ENCODE data around the gene SGIP1. TPM values are rescaled to one million over a fixed set of nuclear protein-coding genes. Genes with fewer than 3 reads are reported as not detected.
A peak's percentile ranks its signal among the peaks of the same experiment; 100 is the strongest.

The SGIP1 gene
- total RNA-seq, 2 experiments from 2014 or later = not detected

- ATAC-seq (no peak), DNase-seq (no peak)
- Mint-ChIP-seq H3K4me1 (peaks cover 9% of the 10 kb centered on the region), H3K9me3 (ENCODE audit: low read depth) (no peaks in the 10 kb centered on the region), H3K4me3 (no peak overlapping the region), H3K27ac (no peak overlapping the region), H3K27me3 (peaks cover 66% of the 10 kb centered on the region), H3K36me3 (no peaks in the 10 kb centered on the region)
- CTCF ChIA-PET = no interaction called here
Measured at GRCh38 chr1:66532214-66532613, 1.7 kb upstream of the SGIP1 start.

GRCh38 chr1:66532798-66533783 is 862 bp upstream of the SGIP1 start:
- H3K27me3 Mint-ChIP-seq = peaks cover 66% of the 10 kb centered on the region
- no peak overlapping the region for H3K27ac Mint-ChIP-seq
- no peak for DNase-seq
- CTCF ChIA-PET = no interaction called here
- ATAC-seq = no peak
- no peaks in the 10 kb centered on the region for H3K9me3 Mint-ChIP-seq (ENCODE audit: low read depth)
- peaks cover 9% of the 10 kb centered on the region for H3K4me1 Mint-ChIP-seq
- peak overlapping the region; percentile 49 for H3K4me3 Mint-ChIP-seq
- no peaks in the 10 kb centered on the region for H3K36me3 Mint-ChIP-seq

- peaks cover 70% of the 10 kb centered on the region for H3K27me3 Mint-ChIP-seq
- CTCF ChIA-PET = no interaction called here
- H3K36me3 Mint-ChIP-seq = no peaks in the 10 kb centered on the region
Measured at GRCh38 chr1:66535061-66535460, 1.1 kb downstream of the SGIP1 start.

GRCh38 chr1:66535853-66536252 is 1.9 kb downstream of the SGIP1 start:
- CTCF ChIA-PET = no interaction called here
- no peak overlapping the region for H3K27ac Mint-ChIP-seq
- no peak for DNase-seq
- H3K27me3 Mint-ChIP-seq = peaks cover 73% of the 10 kb centered on the region
- H3K4me3 Mint-ChIP-seq = no peak overlapping the region
- H3K9me3 Mint-ChIP-seq (ENCODE audit: low read depth) = no peaks in the 10 kb centered on the region
- peaks cover 9% of the 10 kb centered on the region for H3K4me1 Mint-ChIP-seq
- H3K36me3 Mint-ChIP-seq = no peaks in the 10 kb centered on the region
- no peak for ATAC-seq

More at GRCh38 chr1:66535061-66535460, 1.1 kb downstream of the SGIP1 start:
- no peak for DNase-seq
- no peak overlapping the region for H3K27ac Mint-ChIP-seq
- H3K4me1 Mint-ChIP-seq = peaks cover 9% of the 10 kb centered on the region
- no peaks in the 10 kb centered on the region for H3K9me3 Mint-ChIP-seq (ENCODE audit: low read depth)
- no peak for ATAC-seq
- no peak overlapping the region for H3K4me3 Mint-ChIP-seq

- ATAC-seq (no peak), DNase-seq (no peak)
- no peak overlapping the region for H3K4me3 Mint-ChIP-seq
- H3K27ac Mint-ChIP-seq = no peak overlapping the region
- peaks cover 59% of the 10 kb centered on the region for H3K27me3 Mint-ChIP-seq
- peaks cover 4% of the 10 kb centered on the region for H3K4me1 Mint-ChIP-seq
- CTCF ChIA-PET = no interaction called here
- H3K36me3 Mint-ChIP-seq = no peaks in the 10 kb centered on the region
- H3K9me3 Mint-ChIP-seq (ENCODE audit: low read depth) = no peaks in the 10 kb centered on the region
Measured at GRCh38 chr1:66537718-66538117, 3.8 kb downstream of the SGIP1 start.

GRCh38 chr1:66539491-66539890 is 5.5 kb downstream of the SGIP1 start:
- Mint-ChIP-seq H3K27me3 (peaks cover 46% of the 10 kb centered on the region), H3K4me1 (no peaks in the 10 kb centered on the region), H3K36me3 (no peaks in the 10 kb centered on the region), H3K4me3 (no peak overlapping the region), H3K27ac (no peak overlapping the region), H3K9me3 (ENCODE audit: low read depth) (no peaks in the 10 kb centered on the region)
- ATAC-seq (no peak), DNase-seq (no peak)
- CTCF ChIA-PET = no interaction called here

GRCh38 chr1:66540434-66541032 is 6.6 kb downstream of the SGIP1 start:
- ATAC-seq = no peak
- Mint-ChIP-seq H3K4me3 (no peak overlapping the region), H3K27me3 (peaks cover 36% of the 10 kb centered on the region), H3K4me1 (no peaks in the 10 kb centered on the region), H3K27ac (no peak overlapping the region), H3K9me3 (ENCODE audit: low read depth) (no peaks in the 10 kb centered on the region), H3K36me3 (no peaks in the 10 kb centered on the region)
- CTCF ChIA-PET = interaction anchor here (0.7 kb wide), 1 partner anchor 15 kb away, joined by 3 read pairs; no protein-coding TSS in a partner anchor
- DNase-seq = no peak

GRCh38 chr1:66542314-66542713 is 8.4 kb downstream of the SGIP1 start:
- no peak overlapping the region for H3K27ac Mint-ChIP-seq
- CTCF ChIA-PET = no interaction called here
- H3K9me3 Mint-ChIP-seq (ENCODE audit: low read depth) = no peaks in the 10 kb centered on the region

GRCh38 chr1:66542811-66543767 is 9.1 kb downstream of the SGIP1 start:
- DNase-seq (no peak), ATAC-seq (no peak)
- H3K36me3 Mint-ChIP-seq = no peaks in the 10 kb centered on the region
- H3K27me3 Mint-ChIP-seq = peaks cover 25% of the 10 kb centered on the region
- no peaks in the 10 kb centered on the region for H3K9me3 Mint-ChIP-seq (ENCODE audit: low read depth)
- CTCF ChIA-PET = no interaction called here
- H3K4me3 Mint-ChIP-seq = no peak overlapping the region
- H3K27ac Mint-ChIP-seq = no peak overlapping the region
- H3K4me1 Mint-ChIP-seq = no peaks in the 10 kb centered on the region

More at GRCh38 chr1:66542314-66542713, 8.4 kb downstream of the SGIP1 start:
- Mint-ChIP-seq H3K36me3 (no peaks in the 10 kb centered on the region), H3K4me1 (no peaks in the 10 kb centered on the region), H3K4me3 (no peak overlapping the region), H3K27me3 (peaks cover 25% of the 10 kb centered on the region)
- no peak for DNase-seq
- ATAC-seq = no peak

GRCh38 chr1:66546047-66546810 is 12.3 kb downstream of the SGIP1 start:
- H3K4me1 Mint-ChIP-seq = no peaks in the 10 kb centered on the region
- DNase-seq = no peak
- H3K4me3 Mint-ChIP-seq = no peak overlapping the region
- H3K36me3 Mint-ChIP-seq = no peaks in the 10 kb centered on the region
- no peak overlapping the region for H3K27ac Mint-ChIP-seq
- H3K9me3 Mint-ChIP-seq (ENCODE audit: low read depth) = no peaks in the 10 kb centered on the region
- H3K27me3 Mint-ChIP-seq = peaks cover 8% of the 10 kb centered on the region
- ATAC-seq = no peak
- CTCF ChIA-PET = no interaction called here

GRCh38 chr1:66549017-66549416 is 15.1 kb downstream of the SGIP1 start:
- CTCF ChIA-PET = no interaction called here
- H3K27me3 Mint-ChIP-seq = peaks cover 15% of the 10 kb centered on the region

GRCh38 chr1:66550243-66550642 is 16.3 kb downstream of the SGIP1 start:
- H3K27me3 Mint-ChIP-seq = peaks cover 23% of the 10 kb centered on the region
- no peaks in the 10 kb centered on the region for H3K4me1 Mint-ChIP-seq
- ATAC-seq (no peak), DNase-seq (no peak)
- no peak overlapping the region for H3K27ac Mint-ChIP-seq
- H3K9me3 Mint-ChIP-seq (ENCODE audit: low read depth) = no peaks in the 10 kb centered on the region
- no peak overlapping the region for H3K4me3 Mint-ChIP-seq
- no peaks in the 10 kb centered on the region for H3K36me3 Mint-ChIP-seq
- CTCF ChIA-PET = no interaction called here

More at GRCh38 chr1:66549017-66549416, 15.1 kb downstream of the SGIP1 start:
- H3K4me1 Mint-ChIP-seq = no peaks in the 10 kb centered on the region
- no peaks in the 10 kb centered on the region for H3K9me3 Mint-ChIP-seq (ENCODE audit: low read depth)
- no peak overlapping the region for H3K27ac Mint-ChIP-seq
- DNase-seq (no peak), ATAC-seq (no peak)
- H3K36me3 Mint-ChIP-seq = no peaks in the 10 kb centered on the region
- H3K4me3 Mint-ChIP-seq = no peak overlapping the region

- Mint-ChIP-seq H3K9me3 (ENCODE audit: low read depth) (no peaks in the 10 kb centered on the region), H3K27me3 (peaks cover 28% of the 10 kb centered on the region), H3K27ac (no peak overlapping the region), H3K4me3 (no peak overlapping the region), H3K36me3 (no peaks in the 10 kb centered on the region), H3K4me1 (no peaks in the 10 kb centered on the region)
- CTCF ChIA-PET = no interaction called here
- ATAC-seq (no peak), DNase-seq (no peak)
Measured at GRCh38 chr1:66552287-66552686, 18.3 kb downstream of the SGIP1 start.

Data from activated CD8-positive, alpha-beta memory T cell treated with anti-CD3 and anti-CD28 coated beads, Interleukin-2, amount 10 ng/mL, durations not matched to agents 7 days and 5 days (primary cell).